HG03196 (cell line): ENCODE measurements around the gene MFSD6.
"Not testable (repeated sequence)": the region's sequence is repeated elsewhere in the genome, so short reads cannot be mapped to it uniquely, and the experiment has no call there.

ENCODE experiments used
- ATAC-seq: cut with Tn5 transposase; IDR thresholded peaks from one replicate; pipeline ENCODE4 v1.9.1; 2021; ENCODE audit not compliant: unreplicated experiment

The MFSD6 gene

GRCh38 chr2:190460487-190460886 lies 52.3 kb downstream of the MFSD6 start:
- no peak for ATAC-seq

DNA sequence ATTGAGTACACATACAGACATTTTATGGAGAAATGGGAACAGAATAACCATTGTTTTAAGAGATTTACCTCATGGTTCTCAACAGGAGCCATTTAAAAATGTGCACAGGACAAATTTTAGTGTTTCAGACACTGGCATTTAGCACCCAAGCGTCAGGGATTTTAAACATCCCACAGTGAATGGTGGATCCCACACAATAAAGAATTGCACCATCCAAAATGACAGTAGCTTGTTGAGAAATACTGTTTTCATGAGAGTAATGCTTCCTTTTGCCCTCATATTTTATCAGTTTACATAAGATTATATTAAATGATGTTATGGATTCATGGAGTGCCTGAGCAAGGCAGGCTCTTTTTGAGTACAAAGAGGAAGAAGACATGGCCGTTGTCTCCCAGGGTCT lies 54.0 kb downstream of the MFSD6 start:
- no peak for ATAC-seq

GRCh38 chr2:190462611-190463010 lies 54.5 kb downstream of the MFSD6 start:
- ATAC-seq, result no peak

GRCh38 chr2:190465060-190465459 lies 56.9 kb downstream of the MFSD6 start:
- peak; percentile 36 for ATAC-seq

DNA sequence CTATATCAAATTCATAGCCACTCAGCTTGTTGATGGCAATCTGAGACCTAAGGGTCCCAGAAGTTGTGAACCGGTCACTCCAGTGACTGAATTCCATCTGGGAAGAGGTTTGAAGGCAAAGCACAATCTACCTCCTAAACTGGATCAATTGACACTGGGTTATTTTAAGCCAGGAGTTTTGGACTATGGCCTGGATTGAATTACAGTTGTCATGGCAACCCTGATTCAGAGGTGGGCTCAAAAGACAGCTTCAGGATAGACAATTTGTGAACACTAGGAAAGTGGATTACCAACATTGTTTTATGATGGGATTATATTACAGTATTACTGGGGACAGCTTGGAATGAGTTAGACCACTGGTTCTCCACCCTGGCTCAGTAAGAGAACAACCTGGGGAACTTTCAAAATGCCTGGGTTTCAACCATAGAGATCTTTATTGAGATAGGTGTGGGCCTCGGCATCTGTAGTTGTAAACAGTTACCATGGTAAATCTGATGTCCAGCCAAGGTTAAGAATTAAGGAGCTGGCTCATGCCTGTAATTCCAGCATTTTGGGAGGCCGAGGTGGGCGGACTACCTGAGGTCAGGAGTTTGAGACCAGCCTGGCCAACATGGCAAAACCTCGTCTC lies 58.8 kb downstream of the MFSD6 start:
- no peak for ATAC-seq

- no peak for ATAC-seq
Observed at GRCh38 chr2:190467575-190468083, 59.5 kb downstream of the MFSD6 start.

GRCh38 chr2:190468354-190468753 lies 60.2 kb downstream of the MFSD6 start:
- not testable (repeated sequence) for ATAC-seq

DNA sequence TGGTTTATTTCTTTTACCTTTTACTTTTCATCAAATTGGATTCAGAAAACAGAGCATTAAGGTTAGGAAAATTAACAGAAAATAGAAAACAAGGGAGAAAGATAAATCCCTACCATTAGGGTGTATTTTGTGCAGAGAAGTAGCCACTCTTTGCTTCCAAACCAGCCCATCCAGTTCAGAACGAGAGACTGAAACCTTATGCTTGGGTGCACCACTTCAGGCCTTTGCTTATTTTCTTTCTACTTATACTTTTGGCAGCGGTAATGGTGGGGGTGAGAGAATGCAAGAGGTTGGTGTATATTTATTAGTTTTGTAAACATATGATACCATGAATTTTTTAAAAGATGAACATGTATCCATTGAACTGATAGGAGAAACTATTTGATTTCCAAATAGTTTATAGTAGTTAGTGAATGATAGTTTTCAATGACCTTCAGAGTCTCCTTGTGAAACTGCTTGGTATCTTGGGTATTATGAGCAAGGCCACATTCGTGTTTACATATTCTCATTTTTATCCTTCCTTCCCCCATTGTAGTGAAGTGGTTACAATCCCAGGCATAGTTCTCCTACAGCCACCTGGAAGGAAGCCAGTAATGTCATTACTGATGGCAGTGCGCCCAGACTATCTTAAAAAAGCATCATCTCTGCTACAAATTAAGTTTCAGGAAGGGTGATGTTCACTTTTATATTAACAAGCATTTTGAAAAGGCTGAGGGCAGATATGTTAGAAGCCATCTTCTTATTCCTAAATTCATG lies 60.8 kb downstream of the MFSD6 start:
- peak; percentile 48 for ATAC-seq

- no peak for ATAC-seq
Observed at GRCh38 chr2:190469771-190470170, 61.6 kb downstream of the MFSD6 start.

GRCh38 chr2:190470256-190470826 lies 62.2 kb downstream of the MFSD6 start:
- ATAC-seq, result no peak

- ATAC-seq, result no peak
Observed at GRCh38 chr2:190477661-190478454, 69.7 kb downstream of the MFSD6 start.

DNA sequence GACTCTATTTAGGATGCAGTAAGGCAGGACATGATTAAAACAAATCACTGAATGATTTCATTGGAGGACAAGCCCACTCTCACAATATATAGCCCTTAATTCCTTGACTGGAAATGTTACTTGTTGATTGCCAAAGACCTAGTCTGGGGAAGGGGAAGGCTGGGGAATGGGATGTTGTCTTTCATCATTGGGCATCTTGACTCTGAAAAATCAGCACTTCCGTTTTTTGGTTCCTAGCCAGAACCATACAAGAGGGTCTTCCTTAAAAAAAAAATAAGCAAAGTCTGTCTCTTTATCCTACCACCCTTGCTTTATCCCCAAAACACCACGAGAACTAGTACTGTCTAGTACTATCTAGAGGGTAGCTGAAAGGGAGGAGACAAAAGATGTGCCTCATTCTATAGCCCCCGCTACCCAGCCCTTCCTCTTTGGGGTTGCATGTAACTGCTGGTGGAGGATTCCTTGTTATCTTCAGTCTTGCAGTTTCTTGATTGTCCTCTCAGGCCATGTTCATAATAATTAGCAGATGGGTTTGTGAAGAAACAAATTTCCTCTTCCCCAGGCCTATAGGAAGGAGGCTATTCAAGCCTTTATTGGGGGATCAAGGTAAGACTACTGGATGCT lies 70.5 kb downstream of the MFSD6 start:
- no peak for ATAC-seq

- no peak for ATAC-seq
Observed at GRCh38 chr2:190481339-190481738, 73.2 kb downstream of the MFSD6 start.

DNA sequence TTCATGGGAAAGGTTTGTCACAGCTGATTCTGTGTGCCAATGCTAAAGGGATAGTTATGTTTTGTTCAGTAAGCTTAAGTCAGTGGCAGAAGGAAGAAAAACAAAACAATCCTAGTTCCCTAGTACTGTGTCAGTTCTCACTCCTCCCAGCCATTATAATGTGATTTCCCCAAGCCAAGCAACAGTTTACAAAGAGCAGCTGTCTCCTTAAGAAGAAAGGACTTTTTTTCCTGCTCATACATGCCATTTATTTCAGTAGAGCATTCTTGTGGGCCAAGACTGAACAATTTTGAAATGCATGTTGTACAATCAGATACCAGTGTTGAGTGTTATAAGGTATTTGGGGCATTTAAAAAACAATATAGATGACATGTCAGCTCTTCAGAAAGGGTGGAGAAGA lies 74.3 kb downstream of the MFSD6 start:
- no peak for ATAC-seq

- no peak for ATAC-seq
Observed at GRCh38 chr2:190486037-190486623, 78.0 kb downstream of the MFSD6 start.

DNA sequence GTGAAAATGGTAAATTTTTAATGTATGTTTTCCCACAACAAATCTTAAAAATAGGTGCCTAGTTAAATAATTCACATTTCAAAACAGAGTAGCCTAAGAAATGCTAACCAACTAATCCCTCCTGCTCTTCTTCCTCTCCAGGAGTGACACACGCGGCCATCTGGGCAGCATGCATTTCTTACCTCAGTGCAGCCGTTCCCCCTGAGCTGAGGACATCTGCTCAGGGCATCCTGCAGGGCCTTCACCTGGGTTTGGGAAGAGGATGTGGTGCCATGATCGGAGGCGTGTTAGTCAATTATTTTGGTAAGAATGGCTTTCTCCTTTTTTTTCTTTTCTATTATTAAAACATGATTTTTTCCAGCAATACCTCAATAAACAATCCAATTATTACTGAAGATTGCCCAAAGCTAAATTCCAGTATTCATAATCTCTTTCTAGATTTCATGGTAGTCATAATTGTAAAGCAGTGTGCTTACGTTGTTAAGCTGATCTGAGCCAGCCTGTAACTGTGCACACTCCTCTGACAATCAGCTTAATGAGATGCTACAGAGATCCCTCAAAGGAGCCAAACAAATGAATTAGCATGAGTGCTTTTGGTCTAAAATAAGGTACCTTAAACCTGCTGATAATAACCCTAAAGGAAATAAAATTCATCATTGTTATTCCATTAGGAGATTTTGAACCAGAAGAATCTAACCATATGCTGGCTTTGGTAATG lies 80.5 kb downstream of the MFSD6 start:
- ATAC-seq, result no peak

GRCh38 chr2:190489475-190489874 lies 81.3 kb downstream of the MFSD6 start:
- no peak for ATAC-seq

GRCh38 chr2:190490502-190490901 lies 82.3 kb downstream of the MFSD6 start:
- ATAC-seq, result no peak

GRCh38 chr2:190493095-190493494 lies 84.9 kb downstream of the MFSD6 start:
- ATAC-seq, result no peak
